ENCODE data around the gene ANKRD52.

Gene ANKRD52

DNA sequence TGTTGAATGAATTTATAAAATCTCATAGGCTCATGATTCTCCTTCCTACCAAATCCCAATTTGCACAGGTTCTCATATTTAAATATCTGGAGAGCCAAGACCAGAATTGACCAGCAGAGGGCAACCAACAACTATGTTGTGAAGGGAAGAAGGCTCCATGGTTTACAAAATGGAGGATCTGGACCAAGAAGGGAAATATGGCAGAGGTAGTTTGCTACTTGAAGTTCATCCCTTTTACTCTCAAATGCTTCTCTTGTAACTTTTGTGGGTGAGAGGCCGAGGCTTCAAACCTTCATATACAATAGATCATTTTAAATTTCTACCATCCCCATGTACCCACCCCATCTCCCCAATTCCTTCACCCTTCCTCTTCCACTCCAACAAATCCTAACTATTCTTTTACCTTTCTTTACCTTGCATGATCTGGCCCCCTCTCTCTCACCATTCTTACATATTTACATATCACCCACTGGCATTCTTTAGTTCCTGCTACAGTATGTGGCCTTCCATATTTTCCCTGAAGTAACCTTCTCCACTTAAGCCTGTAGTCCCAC lies 65.1 kb downstream of the ANKRD52 start:
- no peak overlapping the region for H3K4me3 ChIP-seq (ENCODE audit: low read length)
- peak; percentile 85 for DNase-seq (ENCODE audit: low read depth)
- TF ChIP-seq CTCF (conservative IDR thresholded peaks at IDR 0.05; ENCODE audit: low read length), result peak; percentile 84

- no peak overlapping the region for H3K4me3 ChIP-seq (ENCODE audit: low read length)
- DNase-seq (ENCODE audit: low read depth), result no peak
- no peak for TF ChIP-seq CTCF (conservative IDR thresholded peaks at IDR 0.05; ENCODE audit: low read length)
Observed at GRCh38 chr12:56192582-56192981, 65.6 kb downstream of the ANKRD52 start.

DNA sequence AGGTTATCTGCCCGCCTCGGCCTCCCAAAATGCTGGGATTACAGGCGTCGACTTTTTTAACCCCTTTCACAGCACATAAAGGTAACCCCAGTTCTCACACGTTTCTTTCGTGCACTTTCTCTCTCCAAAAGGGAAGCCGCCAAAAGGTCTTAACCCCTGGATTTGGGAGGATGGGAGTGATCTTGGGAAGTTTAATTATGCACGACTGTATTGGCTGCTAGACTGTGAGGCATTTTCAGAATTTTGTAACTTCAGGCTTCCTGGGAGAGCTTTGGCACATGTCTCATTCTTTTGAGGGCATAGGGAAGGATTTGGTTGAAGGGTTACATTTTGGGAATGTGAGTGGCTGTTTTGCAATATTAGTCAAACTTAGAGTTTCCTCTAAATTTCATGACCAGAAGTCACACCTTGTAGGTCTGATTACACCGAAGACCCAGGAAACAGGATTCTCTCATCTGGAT lies 67.5 kb downstream of the ANKRD52 start:
- no peak for TF ChIP-seq CTCF (conservative IDR thresholded peaks at IDR 0.05; ENCODE audit: low read length)
- no peak overlapping the region for H3K4me3 ChIP-seq (ENCODE audit: low read length)
- DNase-seq (ENCODE audit: low read depth), result peak; percentile 50

DNA sequence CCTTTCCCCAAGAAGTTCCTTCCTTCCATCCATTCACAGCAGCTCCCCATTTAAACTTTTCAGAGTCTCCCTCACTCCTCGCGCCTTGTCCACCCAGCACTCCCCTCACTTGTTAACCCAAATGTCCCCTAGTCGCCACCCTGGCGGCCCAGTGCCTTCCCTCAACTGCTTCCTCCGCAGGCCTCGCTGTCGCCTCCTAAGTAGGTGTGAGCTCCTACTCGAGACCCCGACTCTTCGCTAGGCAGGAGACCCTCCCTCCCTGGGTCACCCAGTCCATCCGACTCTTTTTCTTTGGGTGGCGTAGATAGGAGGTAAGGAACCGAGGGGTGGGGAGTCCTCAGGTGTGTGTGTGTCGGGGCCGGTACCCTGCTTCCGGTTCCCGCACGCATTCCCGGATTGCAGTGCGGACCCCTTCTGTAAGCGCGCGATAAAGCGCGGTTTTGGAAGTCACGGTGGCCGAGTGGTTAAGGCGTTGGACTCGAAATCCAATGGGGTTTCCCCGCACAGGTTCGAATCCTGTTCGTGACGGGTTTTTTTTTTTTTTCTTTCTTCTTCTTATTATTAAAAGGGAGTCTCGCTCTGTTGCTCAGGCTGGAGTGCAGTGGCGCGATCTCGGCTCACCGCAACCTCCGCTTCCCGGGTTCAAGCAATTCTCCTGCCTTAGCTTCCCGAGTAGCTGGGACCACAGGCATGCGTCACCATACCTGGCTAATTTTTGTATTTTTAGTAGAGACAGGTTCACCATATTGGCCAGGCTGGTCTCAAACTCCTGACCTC lies 68.1 kb downstream of the ANKRD52 start:
- peak overlapping the region; percentile 82 for H3K4me3 ChIP-seq (ENCODE audit: low read length)
- DNase-seq (ENCODE audit: low read depth), result peak; percentile 75
- TF ChIP-seq CTCF (conservative IDR thresholded peaks at IDR 0.05; ENCODE audit: low read length), result no peak

GRCh38 chr12:56189099-56189917 lies 68.9 kb downstream of the ANKRD52 start, which contains the start of gene SMARCC2:
Gene SMARCC2, minus strand, starts transcription at chr12:56189483. Its CDS starts 22 bp downstream, at chr12:56189461.
- DNase-seq (ENCODE audit: low read depth), result peak; percentile 82
- peak; percentile 53 for TF ChIP-seq CTCF (conservative IDR thresholded peaks at IDR 0.05; ENCODE audit: low read length)
- H3K4me3 ChIP-seq (ENCODE audit: low read length), result peak within 1 kb of the TSS; percentile 84

DNA sequence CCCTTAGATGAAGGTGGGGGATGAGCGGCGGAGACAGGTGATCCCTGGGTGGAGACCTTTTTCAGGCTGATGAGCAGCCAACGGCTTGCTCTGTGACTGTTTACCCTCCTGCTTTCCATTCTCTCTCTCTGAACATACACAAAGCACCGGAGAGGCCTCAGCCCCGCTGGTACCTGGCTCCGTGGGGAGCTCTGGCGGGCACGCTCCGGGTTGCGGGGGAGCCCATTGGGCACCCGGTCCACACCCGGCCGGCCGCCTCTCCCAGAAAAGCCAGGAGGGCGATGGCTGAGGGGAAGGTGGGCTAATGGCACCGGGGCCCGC lies 69.4 kb downstream of the ANKRD52 start:
- no peak for DNase-seq (ENCODE audit: low read depth)
- TF ChIP-seq CTCF (conservative IDR thresholded peaks at IDR 0.05; ENCODE audit: low read length), result no peak

More for the DNA sequence above, 69.4 kb downstream of the ANKRD52 start:
- peak overlapping the region; percentile 84 for H3K4me3 ChIP-seq (ENCODE audit: low read length)
